GM18909 (cell line): ENCODE results near the gene YPEL3.

Experiments
- ATAC-seq: cut with Tn5 transposase; IDR thresholded peaks from one replicate; pipeline ENCODE4 v1.9.1; 2021; ENCODE audit warnings: mild to moderate bottlenecking; ENCODE audit not compliant: unreplicated experiment, poor library complexity

Gene YPEL3

DNA sequence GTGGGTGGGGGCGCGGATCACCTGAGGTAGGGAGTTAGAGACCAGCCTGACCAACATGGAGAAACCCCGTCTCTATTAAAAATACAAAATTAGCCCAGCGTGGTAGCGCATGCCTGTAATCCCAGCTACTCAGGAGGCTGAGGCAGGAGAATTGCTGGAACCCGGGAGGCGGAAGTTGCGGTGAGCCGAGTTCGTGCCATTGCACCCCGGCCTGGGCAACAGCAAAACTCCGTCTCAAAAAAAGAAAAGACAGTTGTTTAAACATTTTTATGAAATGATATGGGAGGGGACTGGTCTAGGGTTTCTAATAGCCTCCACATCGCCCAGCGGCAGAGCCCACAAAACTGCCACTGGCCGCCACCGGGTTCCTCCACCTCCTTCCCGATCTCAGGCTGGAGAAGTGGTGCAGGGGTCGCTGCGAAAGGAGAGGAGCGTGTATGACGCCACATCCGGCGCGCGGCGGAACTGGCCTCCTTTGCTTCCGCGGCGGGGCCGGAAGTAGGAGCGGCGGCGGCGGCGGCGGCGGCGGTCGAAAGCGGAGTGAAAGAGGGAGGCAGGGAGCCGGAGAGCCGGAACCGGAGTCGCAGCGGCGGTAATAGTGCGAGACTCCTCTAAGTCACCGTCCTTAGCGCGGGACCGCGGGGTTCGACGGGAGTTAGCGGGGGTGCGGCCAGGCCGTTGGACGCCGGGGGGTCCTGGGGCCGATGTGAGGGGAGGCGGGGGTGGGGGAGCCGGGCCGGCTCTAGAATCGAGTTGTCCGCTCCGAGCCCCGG is 20.3 kb downstream of the YPEL3 start, which contains the start of gene PPP4C:
TSS of gene PPP4C (plus strand) at position 492 of the 773 bp plus-strand sequence. CDS start 384 bp downstream, outside the sequence.
- peak; percentile 71 for ATAC-seq

DNA sequence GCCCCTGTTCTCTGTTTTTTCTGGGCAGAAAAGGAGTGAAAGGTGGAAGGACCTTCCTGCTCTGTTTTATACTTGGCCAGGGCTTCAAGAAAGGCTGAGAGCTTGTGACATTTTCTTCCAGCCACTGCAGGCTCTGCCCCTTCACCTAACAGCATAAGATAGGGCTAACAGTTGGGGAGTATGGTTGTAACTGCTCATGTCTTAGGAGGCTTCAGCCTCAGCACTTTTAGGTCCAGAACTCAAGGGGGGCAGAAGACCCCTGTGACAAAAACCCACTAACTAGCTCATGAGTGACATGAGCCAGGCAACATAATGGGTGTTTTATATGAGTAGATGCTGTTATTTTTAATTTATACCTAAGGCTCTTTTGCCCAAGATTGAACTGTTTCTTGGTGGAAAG is 25.5 kb downstream of the YPEL3 start:
- ATAC-seq = no peak

- no peak for ATAC-seq
Observed at GRCh38 chr16:30069611-30070462, 26.2 kb downstream of the YPEL3 start.

- no peak for ATAC-seq
Observed at GRCh38 chr16:30068750-30069610, 27.0 kb downstream of the YPEL3 start.

GRCh38 chr16:30068333-30068732 is 27.7 kb downstream of the YPEL3 start:
- no peak for ATAC-seq

- no peak for ATAC-seq
Observed at GRCh38 chr16:30067584-30067916, 28.5 kb downstream of the YPEL3 start.

DNA sequence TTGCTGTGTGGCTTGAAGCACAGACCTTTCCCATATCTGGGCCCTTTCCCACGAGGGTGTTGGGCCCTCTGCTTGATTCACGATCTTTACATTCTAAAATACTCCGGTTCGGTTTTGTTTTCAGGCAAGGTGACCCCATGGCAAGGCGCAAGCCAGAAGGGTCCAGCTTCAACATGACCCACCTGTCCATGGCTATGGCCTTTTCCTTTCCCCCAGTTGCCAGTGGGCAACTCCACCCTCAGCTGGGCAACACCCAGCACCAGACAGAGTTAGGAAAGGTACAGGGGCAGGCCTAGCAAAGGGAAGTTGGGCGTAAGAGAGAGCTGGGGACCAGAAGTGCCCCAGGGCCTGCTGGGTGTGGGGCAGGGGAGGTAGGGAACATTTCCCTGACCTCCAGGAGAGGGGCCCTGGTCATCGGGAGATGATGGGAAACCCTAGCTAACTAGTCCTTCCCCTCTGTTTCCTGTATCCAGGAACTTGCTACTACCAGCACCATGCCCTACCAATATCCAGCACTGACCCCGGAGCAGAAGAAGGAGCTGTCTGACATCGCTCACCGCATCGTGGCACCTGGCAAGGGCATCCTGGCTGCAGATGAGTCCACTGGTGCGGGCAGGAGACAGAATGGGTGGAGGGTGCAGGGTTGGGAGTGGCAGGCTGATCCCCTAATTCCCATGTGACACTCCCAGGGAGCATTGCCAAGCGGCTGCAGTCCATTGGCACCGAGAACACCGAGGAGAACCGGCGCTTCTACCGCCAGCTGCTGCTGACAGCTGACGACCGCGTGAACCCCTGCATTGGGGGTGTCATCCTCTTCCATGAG is 29.0 kb downstream of the YPEL3 start:
- no peak for ATAC-seq

DNA sequence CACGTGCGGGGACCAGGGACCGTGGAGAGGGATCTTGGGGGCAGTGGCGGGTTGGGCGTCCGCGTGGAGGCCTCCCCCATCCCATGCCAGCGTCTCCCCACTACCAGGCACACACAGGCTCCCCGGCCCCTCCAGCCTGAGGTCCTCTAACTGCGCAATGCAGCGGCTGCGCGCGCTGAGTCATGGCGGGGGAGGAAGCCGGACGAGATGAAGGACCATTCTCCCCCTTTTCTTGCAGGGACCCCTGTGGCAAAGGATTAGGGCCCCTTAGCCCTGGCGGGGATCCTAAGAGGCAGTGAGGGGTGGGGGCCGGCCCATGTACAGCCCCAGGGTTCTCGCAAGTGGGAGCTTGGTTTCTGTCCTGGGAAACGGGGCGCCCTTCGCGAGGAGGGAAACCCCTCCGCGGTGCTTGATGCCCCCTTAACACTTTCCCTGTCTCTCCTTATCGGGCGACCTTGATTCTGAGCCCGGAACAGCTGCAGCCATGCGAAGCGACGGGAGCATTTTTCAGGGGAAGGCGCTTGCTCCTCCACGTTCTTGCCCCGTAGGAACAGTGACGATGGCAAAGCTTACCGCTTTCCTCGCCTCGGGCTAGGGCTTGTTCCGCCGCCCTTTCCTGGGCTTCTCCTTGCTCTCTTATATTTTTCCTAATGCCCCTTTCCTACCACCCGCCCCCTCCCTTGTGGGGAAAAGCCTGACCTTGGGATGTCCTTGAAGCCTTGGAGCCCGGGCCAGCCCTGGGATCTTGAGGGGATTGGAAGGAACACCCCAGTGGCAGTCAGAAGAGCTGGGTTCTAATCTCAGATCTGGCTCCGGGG is 29.9 kb downstream of the YPEL3 start:
- ATAC-seq = peak; percentile 6

DNA sequence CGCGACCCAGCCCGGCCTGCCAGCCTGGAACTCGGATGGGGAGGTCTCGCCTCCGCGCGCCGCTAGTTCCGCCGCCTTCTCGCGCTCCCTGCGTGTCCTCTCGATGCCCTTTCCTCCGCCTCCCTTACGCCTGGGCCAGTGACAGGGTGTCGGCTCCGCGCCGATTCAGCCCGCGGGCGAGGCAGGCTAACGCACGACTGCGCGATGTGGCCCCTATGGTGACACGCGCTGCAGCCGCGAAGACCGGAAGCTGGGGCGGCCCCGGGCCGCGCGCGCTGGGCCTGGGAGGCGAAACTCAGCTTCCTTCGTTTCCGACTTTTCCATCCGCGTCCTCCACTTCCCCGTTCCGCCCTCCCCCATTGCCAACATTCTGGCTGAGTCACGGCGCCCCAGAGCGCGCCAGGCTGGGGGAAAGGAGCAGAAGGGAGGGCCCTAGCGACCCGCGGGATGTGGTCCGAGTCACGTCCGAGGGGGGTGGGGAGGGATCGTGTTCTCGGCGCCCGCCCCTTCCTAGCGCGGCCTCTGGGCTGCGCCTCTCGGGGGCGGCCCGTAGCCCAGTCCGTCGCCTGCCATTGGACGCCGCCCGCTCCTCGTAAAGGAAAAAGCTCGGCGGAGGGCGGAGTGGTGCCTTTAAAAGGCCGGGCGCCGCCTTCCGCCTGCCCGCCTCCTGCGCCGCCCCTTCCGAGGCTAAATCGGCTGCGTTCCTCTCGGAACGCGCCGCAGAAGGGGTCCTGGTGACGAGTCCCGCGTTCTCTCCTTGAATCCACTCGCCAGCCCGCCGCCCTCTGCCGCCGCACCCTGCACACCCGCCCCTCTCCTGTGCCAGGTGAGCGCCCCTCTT is 30.7 kb downstream of the YPEL3 start, which contains the start of gene ALDOA:
TSS of gene ALDOA (plus strand) at position 659 of the 841 bp plus-strand sequence. CDS start 1,138 bp downstream, outside the sequence.
- peak; percentile 84 for ATAC-seq

- ATAC-seq = peak; percentile 3
Observed at GRCh38 chr16:30064729-30065101, 31.3 kb downstream of the YPEL3 start.

DNA sequence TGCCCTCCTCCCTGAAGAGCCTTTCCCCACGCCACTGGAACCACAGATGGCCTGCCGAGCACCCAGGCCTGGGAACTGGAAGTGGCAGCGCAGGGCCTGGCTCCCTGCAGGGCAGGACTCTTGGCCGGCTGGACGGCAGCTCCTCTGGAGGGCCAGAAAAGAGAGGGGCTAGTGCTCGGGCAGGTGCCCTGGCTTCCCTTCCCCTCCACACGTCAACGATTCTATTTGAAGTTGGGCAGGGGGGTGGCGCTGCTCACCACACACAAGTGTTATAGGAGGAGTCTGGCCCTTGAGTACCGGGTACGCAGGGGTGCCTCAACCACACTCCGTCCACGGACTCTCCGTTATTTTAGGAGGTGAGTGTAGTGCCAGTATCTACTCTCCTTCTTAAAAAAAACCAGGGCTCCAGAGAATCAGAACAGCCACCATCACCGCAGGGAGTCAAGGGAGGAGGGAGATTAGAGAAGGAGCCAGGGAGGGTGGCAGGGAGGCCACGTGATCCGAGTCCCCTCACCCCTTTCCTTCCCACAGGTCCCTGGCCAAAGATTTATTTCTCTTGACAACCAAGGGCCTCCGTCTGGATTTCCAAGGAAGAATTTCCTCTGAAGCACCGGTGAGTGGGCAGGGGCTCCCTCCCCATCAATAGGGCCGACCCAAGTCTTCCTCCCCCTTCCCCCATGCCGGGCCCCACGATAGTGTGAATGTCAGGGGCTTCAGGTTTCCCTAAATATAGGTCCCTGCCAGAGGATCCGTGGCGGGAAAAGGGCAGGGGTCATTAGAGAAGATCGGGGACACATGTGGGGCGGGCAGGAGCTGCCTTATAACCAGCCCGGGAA is 31.9 kb downstream of the YPEL3 start:
- no peak for ATAC-seq

DNA sequence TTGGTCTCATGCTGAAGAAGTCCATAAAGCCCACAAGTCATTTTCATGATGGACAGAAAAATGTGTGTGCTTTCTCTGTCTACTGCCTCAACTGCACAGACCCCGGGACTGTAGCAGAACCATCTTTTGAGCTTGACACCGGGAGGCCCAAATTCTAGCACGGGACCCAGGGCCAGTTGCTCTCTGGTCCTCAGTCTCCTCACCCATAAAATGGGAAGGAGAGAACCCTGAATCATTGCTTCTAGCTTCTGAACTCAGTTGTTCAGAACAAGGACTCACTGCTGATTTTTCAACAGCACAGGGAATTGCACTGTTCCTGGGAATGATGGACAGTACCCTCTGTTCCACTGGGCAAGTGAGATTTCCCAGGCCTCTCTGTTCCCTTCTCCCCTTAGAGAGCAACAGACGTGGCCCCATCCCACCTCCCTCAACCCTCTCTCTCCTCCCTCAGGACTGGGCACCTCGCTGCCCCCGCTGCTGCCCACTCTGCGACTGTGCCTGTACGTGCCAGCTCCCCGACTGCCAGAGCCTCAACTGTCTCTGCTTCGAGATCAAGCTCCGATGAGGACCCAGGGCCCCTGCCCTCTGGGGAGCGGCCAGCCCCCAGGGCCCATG is 32.6 kb downstream of the YPEL3 start:
- no peak for ATAC-seq

DNA sequence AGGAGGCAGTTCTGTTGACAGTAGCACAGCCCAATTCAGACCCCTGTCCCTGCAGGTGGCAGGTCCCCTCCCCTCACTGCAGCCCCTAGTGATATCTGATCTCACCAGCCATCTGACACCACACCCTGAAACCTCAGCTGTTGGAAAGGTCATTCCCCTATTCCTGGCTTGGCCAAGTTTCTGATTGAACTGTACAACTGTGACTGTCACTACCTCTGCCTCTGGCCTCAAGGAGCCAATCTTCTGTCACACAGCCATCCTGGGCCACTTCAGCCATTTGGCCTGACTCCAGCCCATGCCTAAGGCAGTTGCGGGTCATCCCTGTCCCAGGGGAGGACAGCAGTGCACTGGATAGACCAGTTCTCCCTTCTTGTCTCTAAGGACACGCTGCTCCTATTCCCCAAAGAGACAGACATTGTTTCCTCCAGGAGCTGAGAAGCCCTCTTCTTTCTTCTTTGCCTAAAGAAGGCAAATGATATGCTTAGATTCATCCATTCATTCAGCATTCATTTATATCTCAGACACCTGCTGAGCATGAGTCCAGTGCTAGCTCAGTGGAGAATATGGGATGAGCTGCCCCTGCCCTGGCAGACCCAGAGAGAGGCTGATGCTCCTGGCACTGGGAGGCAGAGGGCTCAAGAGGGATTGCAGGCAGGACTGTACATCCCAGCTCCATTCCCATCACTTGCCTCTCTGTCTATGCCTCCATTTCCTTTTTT is 35.0 kb downstream of the YPEL3 start:
- no peak for ATAC-seq

GRCh38 chr16:30060346-30060745 is 35.7 kb downstream of the YPEL3 start:
- ATAC-seq = no peak

DNA sequence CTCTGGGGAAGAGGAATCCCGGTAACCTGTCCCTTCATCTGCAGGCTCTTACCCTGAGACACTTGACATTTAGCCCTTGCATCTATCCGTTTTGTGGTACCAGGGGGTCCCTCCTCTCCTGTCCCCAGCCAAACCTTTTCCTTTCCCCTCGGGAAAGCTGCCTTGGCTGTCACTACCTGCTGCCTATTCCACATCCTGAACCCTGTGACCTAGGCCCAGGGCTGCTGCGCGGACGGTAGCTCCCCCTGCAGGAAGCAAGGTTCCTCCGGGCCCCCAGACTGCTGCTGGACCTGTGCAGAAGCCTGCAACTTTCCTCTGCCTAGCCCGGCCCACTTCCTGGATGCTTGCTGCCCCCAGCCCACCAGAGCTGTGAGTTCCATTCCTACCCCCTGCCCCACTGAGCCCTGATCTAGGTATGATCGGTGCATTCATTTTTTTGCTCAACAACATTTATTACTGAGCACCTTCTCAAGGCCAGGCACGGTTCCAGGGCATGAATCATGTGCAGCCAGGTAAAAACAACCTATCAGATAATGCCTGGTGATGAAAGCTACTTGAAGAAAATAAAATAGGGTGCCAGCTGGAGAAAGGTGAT is 41.0 kb downstream of the YPEL3 start:
- ATAC-seq = no peak

GRCh38 chr16:30054451-30054850 is 41.6 kb downstream of the YPEL3 start:
- no peak for ATAC-seq
